GM12875 (cell line): ENCODE data around the gene DNPEP.

ENCODE experiments used
- H3K4me3 ChIP-seq: one replicate; pipeline ENCODE4 v1.5.1; 2011; ENCODE audit warnings: low read depth, low read length, control low read depth
- TF ChIP-seq, protein P1 (sequence below): IDR thresholded peaks from 2 replicates; pipeline ENCODE4 v1.5.1; 2011; ENCODE audit warnings: low read depth, mild to moderate bottlenecking, control low read depth, inconsistent platforms, low read length, moderate library complexity, borderline replicate concordance; ENCODE audit not compliant: insufficient read depth

The DNPEP gene

DNA sequence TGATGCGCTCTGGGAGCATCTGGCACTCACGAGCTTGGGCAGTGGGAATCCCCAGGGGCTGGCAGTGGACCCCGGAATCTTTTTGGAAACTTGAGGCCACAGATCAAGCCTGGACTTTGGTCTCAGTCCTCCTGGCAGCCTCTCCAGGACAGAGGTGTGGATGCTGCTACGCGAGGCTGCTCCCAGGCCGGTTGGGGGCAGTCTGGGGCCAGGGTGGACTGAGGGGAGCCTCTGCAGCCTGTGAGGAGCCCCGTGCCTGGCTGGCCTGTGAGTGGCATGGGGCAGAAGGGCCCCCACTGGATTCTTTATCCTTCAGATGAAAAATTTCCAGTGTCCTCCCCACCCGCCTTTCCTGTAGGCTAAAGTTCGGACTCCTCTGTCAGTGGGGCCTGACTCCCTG lies 17.7 kb upstream of the DNPEP start:
- TF ChIP-seq, protein P1, sequence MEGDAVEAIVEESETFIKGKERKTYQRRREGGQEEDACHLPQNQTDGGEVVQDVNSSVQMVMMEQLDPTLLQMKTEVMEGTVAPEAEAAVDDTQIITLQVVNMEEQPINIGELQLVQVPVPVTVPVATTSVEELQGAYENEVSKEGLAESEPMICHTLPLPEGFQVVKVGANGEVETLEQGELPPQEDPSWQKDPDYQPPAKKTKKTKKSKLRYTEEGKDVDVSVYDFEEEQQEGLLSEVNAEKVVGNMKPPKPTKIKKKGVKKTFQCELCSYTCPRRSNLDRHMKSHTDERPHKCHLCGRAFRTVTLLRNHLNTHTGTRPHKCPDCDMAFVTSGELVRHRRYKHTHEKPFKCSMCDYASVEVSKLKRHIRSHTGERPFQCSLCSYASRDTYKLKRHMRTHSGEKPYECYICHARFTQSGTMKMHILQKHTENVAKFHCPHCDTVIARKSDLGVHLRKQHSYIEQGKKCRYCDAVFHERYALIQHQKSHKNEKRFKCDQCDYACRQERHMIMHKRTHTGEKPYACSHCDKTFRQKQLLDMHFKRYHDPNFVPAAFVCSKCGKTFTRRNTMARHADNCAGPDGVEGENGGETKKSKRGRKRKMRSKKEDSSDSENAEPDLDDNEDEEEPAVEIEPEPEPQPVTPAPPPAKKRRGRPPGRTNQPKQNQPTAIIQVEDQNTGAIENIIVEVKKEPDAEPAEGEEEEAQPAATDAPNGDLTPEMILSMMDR = no peak

DNA sequence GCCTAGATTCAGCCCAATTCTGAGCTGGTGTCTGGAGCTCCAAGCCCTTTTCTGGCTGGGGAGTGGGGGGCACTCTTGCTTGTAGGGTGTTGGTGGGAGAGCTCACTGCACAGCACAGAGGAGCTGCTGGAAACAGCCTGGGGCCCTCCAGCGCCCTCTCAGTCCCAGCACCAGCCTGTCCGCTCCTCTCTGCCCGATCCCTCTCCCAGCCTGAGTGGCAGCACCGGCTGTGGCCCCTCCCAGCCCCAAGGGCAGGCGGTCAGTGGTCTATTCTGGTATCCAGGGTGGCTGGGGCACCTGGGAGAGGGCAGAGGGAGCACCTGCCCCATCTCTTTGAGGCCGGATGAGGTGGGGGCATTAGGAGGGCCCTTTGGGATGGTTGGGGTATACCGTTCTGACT lies 17.2 kb upstream of the DNPEP start:
- H3K4me3 ChIP-seq = no peak overlapping the region
- TF ChIP-seq, protein P1 = no peak

More for the DNA sequence above, 17.7 kb upstream of the DNPEP start:
- H3K4me3 ChIP-seq = no peak overlapping the region

DNA sequence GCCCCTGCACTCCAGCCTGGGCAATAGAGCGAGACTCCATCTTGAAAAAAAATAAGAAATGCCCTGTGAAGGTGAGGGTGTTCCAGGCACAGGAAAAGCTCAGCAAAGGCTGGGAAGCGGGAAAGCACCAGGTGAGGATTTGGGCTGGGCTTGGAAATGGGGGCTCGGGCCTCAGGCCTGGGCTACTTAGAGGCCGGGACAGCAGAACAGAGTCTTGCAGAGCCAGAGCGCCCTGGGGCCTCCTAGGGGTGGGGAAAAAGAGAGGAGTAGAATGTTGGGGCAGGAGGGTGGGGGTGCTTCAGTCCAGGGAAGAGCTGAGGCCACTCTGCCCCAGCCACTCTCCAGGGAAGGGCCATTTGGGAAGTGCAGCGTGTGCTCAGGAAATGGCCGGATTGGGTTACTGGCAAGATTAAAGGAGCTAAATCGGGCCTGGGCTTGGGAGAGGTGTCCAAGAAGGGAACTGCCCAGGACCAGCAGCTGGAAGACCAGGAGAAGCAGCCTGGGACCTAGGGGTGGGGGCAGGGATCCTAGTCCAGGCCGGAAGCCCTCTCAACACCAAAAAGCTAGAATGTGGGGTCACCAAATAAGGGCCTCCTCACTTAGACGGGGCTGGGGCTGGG lies 16.7 kb upstream of the DNPEP start:
- H3K4me3 ChIP-seq = no peak overlapping the region
- TF ChIP-seq, protein P1 = no peak

DNA sequence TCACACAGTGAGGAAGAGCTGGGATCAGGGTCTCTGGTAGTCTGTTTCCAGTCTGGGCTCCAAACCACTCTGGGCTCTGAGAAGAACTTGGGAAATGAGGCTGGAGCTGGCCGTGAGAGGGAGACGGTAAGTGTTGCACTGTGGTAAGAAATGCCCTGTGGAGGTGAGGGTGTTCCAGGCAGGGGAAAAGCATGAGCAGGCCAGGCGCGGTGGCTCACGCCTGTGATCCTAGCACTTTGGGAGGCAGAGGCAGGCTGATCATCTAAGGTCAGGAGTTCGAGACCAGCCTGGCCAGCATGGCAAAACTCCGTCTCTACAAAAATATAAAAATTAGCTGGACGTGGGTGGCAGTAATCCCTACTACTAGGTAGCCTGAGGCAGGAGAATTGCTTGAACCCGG lies 16.1 kb upstream of the DNPEP start:
- H3K4me3 ChIP-seq = no peak overlapping the region
- TF ChIP-seq, protein P1 = no peak

DNA sequence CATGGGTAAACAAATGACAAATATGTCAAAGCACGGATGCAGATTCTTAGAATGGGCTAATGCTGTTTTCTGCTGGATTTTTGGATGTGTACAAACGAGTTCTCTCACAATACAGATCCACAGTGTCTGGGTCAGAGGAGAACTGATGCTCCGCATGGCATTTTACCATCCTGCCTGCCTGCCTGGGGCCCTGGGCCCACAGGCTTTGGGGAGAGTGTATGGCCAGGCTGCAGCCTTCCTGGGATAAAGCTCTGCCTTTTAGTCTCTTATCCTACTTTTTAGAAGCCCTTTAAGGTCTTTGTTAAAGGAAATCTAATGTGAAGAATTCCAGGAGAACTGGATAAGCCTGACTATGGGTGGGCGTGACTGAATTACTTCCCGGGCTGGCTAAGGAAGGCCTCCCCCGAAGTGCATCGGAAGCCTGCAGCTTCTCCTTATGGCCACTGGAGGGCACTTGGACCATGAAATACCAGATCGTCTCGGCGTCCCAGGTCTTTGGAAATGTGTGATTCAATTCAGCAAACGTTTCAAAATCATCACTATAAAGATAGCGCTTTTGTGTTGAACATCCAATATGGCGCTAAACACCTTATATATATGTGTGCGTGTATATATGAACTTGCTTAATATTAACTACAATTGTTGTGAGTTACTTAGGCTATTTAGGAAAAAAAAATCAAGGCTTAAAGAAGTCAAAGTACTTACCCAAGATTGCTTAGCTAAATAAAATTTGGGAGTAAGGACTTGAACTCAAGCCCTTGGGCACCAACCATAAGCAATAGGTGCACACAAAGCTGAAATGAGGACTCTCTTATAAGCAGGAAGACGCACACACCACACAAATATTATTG lies 15.2 kb upstream of the DNPEP start:
- TF ChIP-seq, protein P1 = peak; percentile 93
- H3K4me3 ChIP-seq = no peak overlapping the region

DNA sequence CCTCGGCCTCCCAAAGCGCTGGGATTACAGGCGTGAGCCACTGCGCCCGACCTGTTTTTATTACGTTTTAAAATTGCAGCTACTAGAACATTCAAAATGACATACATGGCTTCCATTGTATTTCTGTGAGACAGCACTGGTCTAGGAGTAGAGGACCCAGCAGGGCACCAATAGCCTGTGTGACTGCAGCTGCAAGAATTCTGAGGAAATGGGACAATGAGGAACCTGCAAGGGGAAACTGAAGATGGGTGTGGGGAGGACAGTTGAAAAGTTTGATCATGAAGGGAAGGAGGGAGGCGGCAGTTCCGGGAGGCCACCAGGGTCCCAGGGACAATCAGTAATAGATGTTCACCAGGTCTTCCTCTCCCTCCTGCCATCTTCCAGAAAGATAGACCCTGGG lies 13.9 kb upstream of the DNPEP start:
- no peak overlapping the region for H3K4me3 ChIP-seq
- TF ChIP-seq, protein P1 = no peak

DNA sequence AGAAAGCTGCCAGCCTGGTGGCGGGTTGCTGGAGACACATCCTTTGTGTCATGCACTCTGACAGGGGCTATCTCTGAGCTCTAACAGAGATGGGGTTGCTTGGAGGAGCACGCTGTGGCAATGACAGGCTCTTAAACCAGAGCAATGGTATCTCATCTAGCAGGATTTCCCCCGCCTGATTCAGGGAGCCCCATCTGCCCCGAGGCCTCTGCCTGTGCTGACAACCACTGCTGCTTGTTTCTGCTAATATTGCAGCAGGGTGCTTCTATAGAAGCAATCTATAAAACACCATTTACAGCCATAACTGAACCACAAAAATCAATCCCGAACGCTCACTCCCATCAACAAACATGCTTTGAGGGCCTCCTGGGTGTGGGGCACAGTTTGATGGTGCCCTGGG lies 12.8 kb upstream of the DNPEP start:
- no peak overlapping the region for H3K4me3 ChIP-seq
- TF ChIP-seq, protein P1 = no peak
